Panc1 (cell line): ENCODE data around the gene SRRM3. TPM values are rescaled to one million over a fixed set of nuclear protein-coding genes. Genes with fewer than 3 reads are reported as not detected.

Experiments used
- ATAC-seq: fragments of 200-7000 bp; cut with Tn5 transposase; 2 replicates; pipeline ENCODE4 v1.9.1; 2020; ENCODE audit warnings: mild to moderate bottlenecking, moderate library complexity
- BruUV-seq: library from RNA; stranded (reverse); fragments of 400-500 nt; replicated peaks from 2 replicates; lab custom pipeline; 2021; lab: Mats Ljungman, UMichigan
- CTCF ChIA-PET: fragments of 300-600 bp; sonication (Branson Sonifier 250); formaldehyde crosslinking; loops from one replicate; lab custom pipeline; 2022; ENCODE audit warnings: antibody characterized with exemption; lab: Charles Lee
- POLR2A ChIA-PET: fragments of 300-600 bp; sonication (Branson Sonifier 250); formaldehyde crosslinking; loops from one replicate; lab custom pipeline; 2022; ENCODE audit warnings: antibody characterized with exemption; lab: Charles Lee
- DNase-seq: peaks from one replicate; pipeline ENCODE4 v3.0.0-alpha.2; 2010; ENCODE audit warnings: low read depth, low spot score
- H3K27ac ChIP-seq: 2 replicates; pipeline ENCODE4 v1.5.1; 2011; ENCODE audit warnings: mild to moderate bottlenecking, low read length, inconsistent platforms
- H3K27me3 ChIP-seq: fragments of 200-500 bp; sonication (Bioruptor generic); 2 replicates; pipeline ENCODE4 v1.6.0; 2014; ENCODE audit warnings: low read length, inconsistent platforms; ENCODE audit not compliant: control insufficient read depth, insufficient read depth
- H3K36me3 ChIP-seq: fragments of 200-500 bp; sonication (Bioruptor generic); 2 replicates; pipeline ENCODE4 v1.5.1; 2014; ENCODE audit warnings: inconsistent platforms, mild to moderate bottlenecking, low read length, moderate library complexity; ENCODE audit not compliant: control insufficient read depth, insufficient read depth
- H3K4me1 ChIP-seq: 2 replicates; pipeline ENCODE4 v1.5.1; 2011; ENCODE audit warnings: inconsistent platforms, mild to moderate bottlenecking, low read length, moderate library complexity; ENCODE audit not compliant: control insufficient read depth, insufficient read depth
- H3K4me3 ChIP-seq, 2 experiments: 2 replicates each; pipeline ENCODE4 v1.5.1; 2011 to 2012; ENCODE audit warnings: low read depth in 2 of 2, low read length in 2 of 2, mild to moderate bottlenecking in 2 of 2, inconsistent platforms in 1 of 2, moderate library complexity in 1 of 2
- H3K9me3 ChIP-seq: fragments of 200-500 bp; sonication (Bioruptor generic); 2 replicates; pipeline ENCODE4 v1.5.1; 2014; ENCODE audit warnings: low read depth, mild to moderate bottlenecking, inconsistent platforms, low read length, moderate library complexity; ENCODE audit not compliant: control insufficient read depth, insufficient read depth
- POLR2AphosphoS5 ChIP-seq: IDR thresholded peaks from 2 replicates; pipeline ENCODE4 v1.6.1; 2012; ENCODE audit warnings: mild to moderate bottlenecking, low read depth, low read length, moderate library complexity
- SIN3A ChIP-seq: IDR thresholded peaks from 2 replicates; pipeline ENCODE4 v1.6.1; 2012; ENCODE audit warnings: low read depth, mild to moderate bottlenecking, low read length, moderate library complexity, borderline replicate concordance; ENCODE audit not compliant: insufficient read depth
- TCF7L2 ChIP-seq: IDR thresholded peaks from 2 replicates; pipeline ENCODE4 v1.6.1; 2011; ENCODE audit warnings: mild to moderate bottlenecking, low read depth, low read length, inconsistent platforms
- in situ Hi-C: cut with HindIII; loops from 2 replicates; pipeline ENCODE4 v1.10.0; 2016; ENCODE audit warnings: low sequenced_read_pairs, low pct_unique_long_range_greater_than_20kb
- intact Hi-C: fragments of 100-400 bp; cut with micrococcal nuclease; formaldehyde crosslinking; loops from one replicate; pipeline ENCODE4 v1.10.0; 2022; ENCODE audit not compliant: unreplicated experiment
- total RNA-seq: library from RNA; stranded (reverse); gene quantifications from one replicate; pipeline ENCODE4 v1.2.1, GENCODE V29; 2021; ENCODE audit not compliant: unreplicated experiment
- TF ChIP-seq, protein P1 (sequence below), 2 experiments: IDR thresholded peaks; 2 replicates each; pipeline ENCODE4 v1.6.1; 2011 to 2012; ENCODE audit warnings: low read depth in 2 of 2, control low read depth in 1 of 2, low read length in 1 of 2, mild to moderate bottlenecking in 1 of 2, moderate library complexity in 1 of 2; ENCODE audit not compliant: insufficient read depth in 1 of 2
- TF ChIP-seq, protein P2 (sequence below): fragments of 450-650 bp; IDR thresholded peaks from 2 replicates; pipeline ENCODE4 v1.5.1; 2017; ENCODE audit warnings: mild to moderate bottlenecking

The SRRM3 gene
- total RNA-seq, 1 experiment from 2014 or later: 8.5 TPM

DNA sequence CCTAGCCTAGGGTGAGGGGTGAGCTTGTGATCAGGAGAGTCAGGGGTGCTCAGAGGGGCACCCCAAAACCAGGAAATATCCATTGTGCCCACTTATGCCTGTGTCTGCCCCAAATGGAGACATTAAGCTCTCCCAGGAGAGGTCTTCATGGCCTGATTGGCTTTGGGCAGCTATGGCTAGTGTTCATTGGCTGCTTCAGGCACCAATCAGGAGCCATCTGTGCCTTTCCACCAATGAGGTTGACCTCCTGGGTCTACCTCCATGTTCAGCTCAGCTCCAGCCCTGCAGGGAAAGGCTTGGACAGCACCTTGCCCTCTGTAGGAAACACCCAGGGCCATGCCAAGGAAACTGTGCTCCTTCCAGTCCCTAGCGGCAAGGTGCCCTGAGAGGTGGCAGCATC lies 76.8 kb downstream of the SRRM3 start:
- Histone ChIP-seq H3K36me3 (no peaks in the 10 kb centered on the region), H3K4me1 (0 out of 2 replicates have a peak, but pooled peaks cover 3% of the 10 kb centered on the region), H3K9me3 (no peaks in the 10 kb centered on the region), H3K27ac (no peak overlapping the region), H3K4me3 (no peak overlapping the region), H3K27me3 (no peaks in the 10 kb centered on the region)
- 0 out of 2 replicates have a peak, but pooled peaks have one; percentile 34 for ATAC-seq
- intact Hi-C loops (no loop called here), in situ Hi-C loops (no loop called here)
- no TSS peak for BruUV-seq
- POLR2A ChIA-PET: no interaction called here
- TF ChIP-seq, protein P1, sequence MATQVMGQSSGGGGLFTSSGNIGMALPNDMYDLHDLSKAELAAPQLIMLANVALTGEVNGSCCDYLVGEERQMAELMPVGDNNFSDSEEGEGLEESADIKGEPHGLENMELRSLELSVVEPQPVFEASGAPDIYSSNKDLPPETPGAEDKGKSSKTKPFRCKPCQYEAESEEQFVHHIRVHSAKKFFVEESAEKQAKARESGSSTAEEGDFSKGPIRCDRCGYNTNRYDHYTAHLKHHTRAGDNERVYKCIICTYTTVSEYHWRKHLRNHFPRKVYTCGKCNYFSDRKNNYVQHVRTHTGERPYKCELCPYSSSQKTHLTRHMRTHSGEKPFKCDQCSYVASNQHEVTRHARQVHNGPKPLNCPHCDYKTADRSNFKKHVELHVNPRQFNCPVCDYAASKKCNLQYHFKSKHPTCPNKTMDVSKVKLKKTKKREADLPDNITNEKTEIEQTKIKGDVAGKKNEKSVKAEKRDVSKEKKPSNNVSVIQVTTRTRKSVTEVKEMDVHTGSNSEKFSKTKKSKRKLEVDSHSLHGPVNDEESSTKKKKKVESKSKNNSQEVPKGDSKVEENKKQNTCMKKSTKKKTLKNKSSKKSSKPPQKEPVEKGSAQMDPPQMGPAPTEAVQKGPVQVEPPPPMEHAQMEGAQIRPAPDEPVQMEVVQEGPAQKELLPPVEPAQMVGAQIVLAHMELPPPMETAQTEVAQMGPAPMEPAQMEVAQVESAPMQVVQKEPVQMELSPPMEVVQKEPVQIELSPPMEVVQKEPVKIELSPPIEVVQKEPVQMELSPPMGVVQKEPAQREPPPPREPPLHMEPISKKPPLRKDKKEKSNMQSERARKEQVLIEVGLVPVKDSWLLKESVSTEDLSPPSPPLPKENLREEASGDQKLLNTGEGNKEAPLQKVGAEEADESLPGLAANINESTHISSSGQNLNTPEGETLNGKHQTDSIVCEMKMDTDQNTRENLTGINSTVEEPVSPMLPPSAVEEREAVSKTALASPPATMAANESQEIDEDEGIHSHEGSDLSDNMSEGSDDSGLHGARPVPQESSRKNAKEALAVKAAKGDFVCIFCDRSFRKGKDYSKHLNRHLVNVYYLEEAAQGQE (IDR thresholded peaks at IDR 0.05; ENCODE audit: insufficient read depth in 1 of 2, low read depth in 2 of 2, low read length in 1 of 2): no peak
- TF ChIP-seq, protein P2, sequence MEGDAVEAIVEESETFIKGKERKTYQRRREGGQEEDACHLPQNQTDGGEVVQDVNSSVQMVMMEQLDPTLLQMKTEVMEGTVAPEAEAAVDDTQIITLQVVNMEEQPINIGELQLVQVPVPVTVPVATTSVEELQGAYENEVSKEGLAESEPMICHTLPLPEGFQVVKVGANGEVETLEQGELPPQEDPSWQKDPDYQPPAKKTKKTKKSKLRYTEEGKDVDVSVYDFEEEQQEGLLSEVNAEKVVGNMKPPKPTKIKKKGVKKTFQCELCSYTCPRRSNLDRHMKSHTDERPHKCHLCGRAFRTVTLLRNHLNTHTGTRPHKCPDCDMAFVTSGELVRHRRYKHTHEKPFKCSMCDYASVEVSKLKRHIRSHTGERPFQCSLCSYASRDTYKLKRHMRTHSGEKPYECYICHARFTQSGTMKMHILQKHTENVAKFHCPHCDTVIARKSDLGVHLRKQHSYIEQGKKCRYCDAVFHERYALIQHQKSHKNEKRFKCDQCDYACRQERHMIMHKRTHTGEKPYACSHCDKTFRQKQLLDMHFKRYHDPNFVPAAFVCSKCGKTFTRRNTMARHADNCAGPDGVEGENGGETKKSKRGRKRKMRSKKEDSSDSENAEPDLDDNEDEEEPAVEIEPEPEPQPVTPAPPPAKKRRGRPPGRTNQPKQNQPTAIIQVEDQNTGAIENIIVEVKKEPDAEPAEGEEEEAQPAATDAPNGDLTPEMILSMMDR: no peak
- TF ChIP-seq SIN3A (no peak), POLR2AphosphoS5 (no peak), TCF7L2 (no peak)
- no peak for DNase-seq
- CTCF ChIA-PET: no interaction called here

DNA sequence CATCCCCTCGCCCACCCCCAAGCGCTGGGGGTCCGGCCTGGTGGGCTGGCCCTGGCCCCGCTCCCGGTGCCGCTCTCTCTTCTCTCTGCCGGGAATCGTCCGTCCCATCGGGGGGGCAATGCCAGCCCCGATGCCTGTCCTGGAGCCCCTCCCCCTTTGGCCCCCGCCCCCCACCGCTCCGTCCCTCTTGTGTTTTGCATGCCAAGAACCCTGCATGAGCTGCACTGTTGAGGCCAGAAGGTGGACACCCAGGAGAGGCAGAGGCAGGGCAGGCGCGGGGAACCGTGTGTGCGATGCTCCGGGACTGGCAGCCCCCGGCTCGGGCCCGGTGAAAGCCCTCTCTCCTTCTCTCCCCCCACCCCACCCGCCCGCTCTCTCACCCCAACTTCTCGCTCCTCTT lies 78.7 kb downstream of the SRRM3 start:
- no peaks in the 10 kb centered on the region for H3K27me3 ChIP-seq
- ATAC-seq (no peak), DNase-seq (no peak)
- BruUV-seq: no TSS peak
- in situ Hi-C loops: no loop called here
- TF ChIP-seq, protein P1 (IDR thresholded peaks at IDR 0.05; ENCODE audit: insufficient read depth in 1 of 2, low read depth in 2 of 2, low read length in 1 of 2): no peak
- TF ChIP-seq SIN3A: no peak
- TF ChIP-seq, protein P2: no peak
- TF ChIP-seq TCF7L2: no peak
- TF ChIP-seq POLR2AphosphoS5: no peak
- intact Hi-C loops: no loop called here
- peaks cover 5% of the 10 kb centered on the region for H3K4me1 ChIP-seq
- no peak overlapping the region for H3K27ac ChIP-seq
- ChIA-PET POLR2A (no interaction called here), CTCF (no interaction called here)
- H3K36me3 ChIP-seq: no peaks in the 10 kb centered on the region
- no peaks in the 10 kb centered on the region for H3K9me3 ChIP-seq
- H3K4me3 ChIP-seq: no peak overlapping the region
